HepG2 (cell line): Measurements from ENCODE around the gene RASSF6. TPM values are rescaled to one million over a fixed set of nuclear protein-coding genes. Genes with fewer than 3 reads are reported as not detected.

Experiments
- ATAC-seq: fragments of 200-7000 bp; cut with Tn5 transposase; 3 replicates; pipeline ENCODE4 v1.9.1; 2020; ENCODE audit warnings: mild to moderate bottlenecking, moderate library complexity
- BruUV-seq: library from RNA; stranded (reverse); fragments of 400-500 nt; replicated peaks from 2 replicates; lab custom pipeline; 2021; lab: Mats Ljungman, UMichigan
- CTCF ChIA-PET: fragments of 300-600 bp; formaldehyde crosslinking; extraction: SDS; loops from one replicate; lab custom pipeline; 2021; ENCODE audit warnings: low total read pairs, inconsistent platforms, low intra/inter-chr PET ratio; lab: Yijun Ruan, JAX
- POLR2A ChIA-PET: fragments of 350-600 bp; sonication (Branson Sonifier 250); formaldehyde crosslinking; loops from one replicate; lab custom pipeline; 2020; ENCODE audit warnings: antibody characterized with exemption, inconsistent platforms; lab: Yijun Ruan, JAX
- DNase-seq: peaks from one replicate; pipeline ENCODE4 v3.0.0-alpha.2; 2015; ENCODE audit warnings: low spot score
- FAIRE-seq: peaks from 3 replicates; lab custom pipeline; 2011; peaks lifted over from hg19 to GRCh38; lab: Jason Lieb, UNC
- H2AFZ ChIP-seq: one replicate; pipeline ENCODE4 v1.6.1; 2011; ENCODE audit warnings: low read length, inconsistent platforms
- H3K27ac ChIP-seq: fragments of 300-600 bp; 3 replicates; pipeline ENCODE4 v1.8.0; 2011; ENCODE audit warnings: mixed run types, mild to moderate bottlenecking, mixed read lengths, low read length, inconsistent platforms; ENCODE audit not compliant: insufficient read depth; ENCODE audit errors: extremely low read length
- H3K27me3 ChIP-seq, 2 experiments: fragments of 200-600 bp in 1 of 2; 2 replicates in 1 of 2; 3 replicates in 1 of 2; pipeline versions ENCODE4 v1.6.0 to v1.8.0; 2011; ENCODE audit warnings: low read length in 2 of 2, mild to moderate bottlenecking in 2 of 2, moderate library complexity in 2 of 2, inconsistent platforms in 1 of 2; ENCODE audit not compliant: insufficient read depth in 2 of 2, control insufficient read depth in 1 of 2
- H3K36me3 ChIP-seq, 2 experiments: fragments of 200-600 bp in 1 of 2; replicated peaks in 1 of 2; 2 replicates in 1 of 2; 3 replicates in 1 of 2; pipeline versions ENCODE4 v1.5.1 to v1.8.0; 2011; ENCODE audit warnings: low read length in 2 of 2, inconsistent platforms in 1 of 2; ENCODE audit not compliant: insufficient read depth in 2 of 2, control insufficient read depth in 1 of 2
- H3K4me1 ChIP-seq: 2 replicates; pipeline ENCODE4 v1.5.1; 2012; ENCODE audit warnings: low read length, inconsistent platforms; ENCODE audit not compliant: insufficient read depth
- H3K4me2 ChIP-seq: 2 replicates; pipeline ENCODE4 v1.6.0; 2011; ENCODE audit warnings: low read depth, low read length, inconsistent platforms
- H3K4me3 ChIP-seq, 3 experiments: fragments of 200-600 bp in 1 of 3; sonication (generic), shearing (Covaris generic) in 1 of 3; replicated peaks in 1 of 3; 2 replicates each; pipeline ENCODE4 v1.5.1; 2011 to 2016; ENCODE audit warnings: low read length in 3 of 3, inconsistent platforms in 2 of 3, low read depth in 2 of 3, mild to moderate bottlenecking in 2 of 3, control low read depth in 1 of 3, mixed read lengths in 1 of 3; ENCODE audit not compliant: insufficient read depth in 1 of 3
- H3K79me2 ChIP-seq: one replicate; pipeline ENCODE4 v1.6.1; 2011; ENCODE audit warnings: low read length, inconsistent platforms; ENCODE audit not compliant: insufficient read depth
- H3K9ac ChIP-seq: 2 replicates; pipeline ENCODE4 v1.6.0; 2011; ENCODE audit warnings: mild to moderate bottlenecking, low read depth, low read length, inconsistent platforms; ENCODE audit not compliant: insufficient read depth
- H3K9me3 ChIP-seq: 2 replicates; pipeline ENCODE4 v1.5.1; 2012; ENCODE audit warnings: mild to moderate bottlenecking, low read length
- H4K20me1 ChIP-seq: 2 replicates; pipeline ENCODE4 v1.6.0; 2011; ENCODE audit warnings: inconsistent platforms, mild to moderate bottlenecking, low read length, moderate library complexity; ENCODE audit not compliant: insufficient read depth
- CBX5 ChIP-seq: sonication (generic); formaldehyde crosslinking; IDR thresholded peaks from 2 replicates; pipeline ENCODE4 v1.4.0; 2020; ENCODE audit warnings: missing genetic modification reagents, borderline replicate concordance
- SMAD9 ChIP-seq: sonication (generic); formaldehyde crosslinking; IDR thresholded peaks from 2 replicates; pipeline ENCODE4 v1.5.1; 2020; ENCODE audit warnings: mild to moderate bottlenecking, missing genetic modification reagents
- YEATS2 ChIP-seq: sonication (generic); formaldehyde crosslinking; IDR thresholded peaks from 2 replicates; pipeline ENCODE4 v1.4.0; 2020; ENCODE audit warnings: missing genetic modification reagents, borderline replicate concordance
- ZNF317 ChIP-seq: sonication (generic); formaldehyde crosslinking; IDR thresholded peaks from 2 replicates; pipeline ENCODE4 v1.5.0; 2020; ENCODE audit warnings: mild to moderate bottlenecking, missing genetic modification reagents
- in situ Hi-C: cut with HindIII; loops from 2 replicates; pipeline ENCODE4 v1.10.0; 2017; ENCODE audit warnings: low pct_unique_long_range_greater_than_20kb; ENCODE audit not compliant: extremely low pct_ligation_motif_present
- intact Hi-C: fragments of 100-400 bp; cut with micrococcal nuclease; formaldehyde crosslinking; loops from one replicate; pipeline ENCODE4 v1.10.0; 2022; ENCODE audit not compliant: unreplicated experiment
- polyA plus RNA-seq, 8 experiments: library from polyadenylated mRNA; depleted of rRNA in 3 of 8; stranded (reverse) in 7 of 8; unstranded in 1 of 8; fragments of >200 nt; fragmentation: Illumina TruSeq in 4 of 8; extraction: Trizol in 4 of 8; gene quantifications; 2 replicates each; pipeline versions ENCODE4 v1.2.1 to v1.2.3, GENCODE V29; 2011 to 2016; ENCODE audit warnings: low read depth in 4 of 8, missing spikeins in 1 of 8, mixed read lengths in 1 of 8; ENCODE audit not compliant: insufficient read depth in 1 of 8
- total RNA-seq, 5 experiments: library from RNA; depleted of rRNA; stranded (reverse); fragments of >200 nt; fragmentation: Illumina TruSeq; extraction: Trizol; gene quantifications; 2 replicates each; pipeline ENCODE4 v1.2.3, GENCODE V29; 2016; ENCODE audit warnings: low read depth in 1 of 5
- TF ChIP-seq, protein P1 (sequence below): sonication (generic); formaldehyde crosslinking; IDR thresholded peaks from 2 replicates; pipeline ENCODE4 v1.4.0; 2020; ENCODE audit warnings: low read depth, missing genetic modification reagents
- TF ChIP-seq, protein P2 (sequence below): sonication (generic); formaldehyde crosslinking; IDR thresholded peaks from 2 replicates; pipeline ENCODE4 v1.5.1; 2020; ENCODE audit warnings: missing genetic modification reagents, mild to moderate bottlenecking, borderline replicate concordance

The RASSF6 gene
- total and polyA plus RNA-seq, 2 of the 13 experiments (the other 11 are each of a cell fraction or from before 2014, with no cell fraction given), result 0.03 to 0.11 TPM

DNA sequence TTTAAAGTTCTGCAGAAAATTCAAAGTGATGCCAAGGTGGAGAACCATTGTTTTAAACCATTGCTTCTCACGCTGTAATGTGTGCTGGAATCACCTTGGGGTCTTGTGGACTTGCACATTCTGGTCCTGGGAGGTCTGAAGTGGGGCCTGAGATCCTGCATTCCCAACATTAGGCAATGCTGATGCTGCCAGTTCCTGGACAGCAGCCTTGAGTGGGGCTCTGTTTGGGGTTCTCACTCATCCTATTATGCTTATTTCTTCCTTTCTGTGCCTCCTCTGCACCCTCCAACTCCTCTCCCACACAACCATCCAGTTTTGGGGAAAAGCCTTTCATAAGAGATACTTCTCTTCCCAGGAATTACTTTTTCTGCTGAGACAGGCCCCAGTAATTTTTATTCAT, 44.2 kb upstream of the RASSF6 start (continued):
- TF ChIP-seq, protein P1, sequence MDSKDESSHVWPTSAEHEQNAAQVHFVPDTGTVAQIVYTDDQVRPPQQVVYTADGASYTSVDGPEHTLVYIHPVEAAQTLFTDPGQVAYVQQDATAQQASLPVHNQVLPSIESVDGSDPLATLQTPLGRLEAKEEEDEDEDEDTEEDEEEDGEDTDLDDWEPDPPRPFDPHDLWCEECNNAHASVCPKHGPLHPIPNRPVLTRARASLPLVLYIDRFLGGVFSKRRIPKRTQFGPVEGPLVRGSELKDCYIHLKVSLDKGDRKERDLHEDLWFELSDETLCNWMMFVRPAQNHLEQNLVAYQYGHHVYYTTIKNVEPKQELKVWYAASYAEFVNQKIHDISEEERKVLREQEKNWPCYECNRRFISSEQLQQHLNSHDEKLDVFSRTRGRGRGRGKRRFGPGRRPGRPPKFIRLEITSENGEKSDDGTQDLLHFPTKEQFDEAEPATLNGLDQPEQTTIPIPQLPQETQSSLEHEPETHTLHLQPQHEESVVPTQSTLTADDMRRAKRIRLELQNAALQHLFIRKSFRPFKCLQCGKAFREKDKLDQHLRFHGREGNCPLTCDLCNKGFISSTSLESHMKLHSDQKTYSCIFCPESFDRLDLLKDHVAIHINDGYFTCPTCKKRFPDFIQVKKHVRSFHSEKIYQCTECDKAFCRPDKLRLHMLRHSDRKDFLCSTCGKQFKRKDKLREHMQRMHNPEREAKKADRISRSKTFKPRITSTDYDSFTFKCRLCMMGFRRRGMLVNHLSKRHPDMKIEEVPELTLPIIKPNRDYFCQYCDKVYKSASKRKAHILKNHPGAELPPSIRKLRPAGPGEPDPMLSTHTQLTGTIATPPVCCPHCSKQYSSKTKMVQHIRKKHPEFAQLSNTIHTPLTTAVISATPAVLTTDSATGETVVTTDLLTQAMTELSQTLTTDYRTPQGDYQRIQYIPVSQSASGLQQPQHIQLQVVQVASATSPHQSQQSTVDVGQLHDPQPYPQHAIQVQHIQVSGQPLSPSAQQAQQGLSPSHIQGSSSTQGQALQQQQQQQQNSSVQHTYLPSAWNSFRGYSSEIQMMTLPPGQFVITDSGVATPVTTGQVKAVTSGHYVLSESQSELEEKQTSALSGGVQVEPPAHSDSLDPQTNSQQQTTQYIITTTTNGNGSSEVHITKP (CRISPR knock-in tag), result no peak
- TF ChIP-seq CBX5 (CRISPR knock-in tag), result no peak
- TF ChIP-seq ZNF317 (CRISPR knock-in tag), result no peak
- no peak for TF ChIP-seq SMAD9 (CRISPR knock-in tag)
- no peak for TF ChIP-seq YEATS2 (CRISPR knock-in tag)
- TF ChIP-seq, all 625 proteins: peak for 0

DNA sequence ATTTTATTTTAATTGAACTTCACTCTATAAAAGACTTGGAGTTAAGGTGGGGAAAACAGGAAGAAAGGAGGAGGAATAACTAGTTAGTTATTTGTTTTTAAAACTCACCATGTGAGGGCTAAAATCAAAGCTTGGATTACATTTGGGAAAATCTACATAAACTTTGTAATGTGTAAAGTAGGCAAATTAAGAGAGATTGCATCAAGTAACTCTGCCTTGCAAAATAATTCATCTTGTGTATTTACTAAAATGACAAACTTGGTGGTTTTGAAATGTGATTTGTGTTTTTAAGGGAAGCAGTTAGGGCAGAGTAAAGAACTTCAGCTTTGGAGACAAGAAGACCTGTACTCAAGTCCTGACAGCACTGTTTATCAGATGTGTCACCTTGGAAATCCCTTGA, 43.3 kb upstream of the RASSF6 start:
- POLR2A ChIA-PET, result no interaction called here
- Histone ChIP-seq H3K27me3 (peaks cover 0 to 5% of the 10 kb centered on the region in 2 experiments; a peak in 1 of 5 replicates), H2AFZ (no peak overlapping the region), H4K20me1 (no peaks in the 10 kb centered on the region), H3K79me2 (no peaks in the 10 kb centered on the region), H3K4me3 (no peak overlapping the region), H3K9ac (no peak overlapping the region), H3K4me2 (no peak overlapping the region), H3K9me3 (no peaks in the 10 kb centered on the region), H3K36me3 (no peaks in the 10 kb centered on the region), H3K27ac (no peak overlapping the region), H3K4me1 (peaks cover 9% of the 10 kb centered on the region)
- CTCF ChIA-PET, result interaction anchor here (1.9 kb wide), 1 partner anchor 90 kb away, joined by 5 read pairs; no protein-coding TSS in a partner anchor
- no peak for ATAC-seq
- in situ Hi-C loops (no loop called here), intact Hi-C loops (no loop called here)
- no peak for DNase-seq
- TF ChIP-seq, protein P2, sequence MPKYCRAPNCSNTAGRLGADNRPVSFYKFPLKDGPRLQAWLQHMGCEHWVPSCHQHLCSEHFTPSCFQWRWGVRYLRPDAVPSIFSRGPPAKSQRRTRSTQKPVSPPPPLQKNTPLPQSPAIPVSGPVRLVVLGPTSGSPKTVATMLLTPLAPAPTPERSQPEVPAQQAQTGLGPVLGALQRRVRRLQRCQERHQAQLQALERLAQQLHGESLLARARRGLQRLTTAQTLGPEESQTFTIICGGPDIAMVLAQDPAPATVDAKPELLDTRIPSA (CRISPR knock-in tag), result no peak
- BruUV-seq, result no TSS peak
- FAIRE-seq, result no peak
